NCI-H1436 treated with DMSO at 0.1 percent for 48 hours (cell line): ENCODE data around the gene KDM5B.
"Not testable (repeated sequence)": the region's sequence is repeated elsewhere in the genome, so short reads cannot be mapped to it uniquely, and the experiment has no call there.

ENCODE experiments used
- DNase-seq: peaks from one replicate; lab custom pipeline; 2025; lab: John Stamatoyannopoulos, UW

The KDM5B gene

DNA sequence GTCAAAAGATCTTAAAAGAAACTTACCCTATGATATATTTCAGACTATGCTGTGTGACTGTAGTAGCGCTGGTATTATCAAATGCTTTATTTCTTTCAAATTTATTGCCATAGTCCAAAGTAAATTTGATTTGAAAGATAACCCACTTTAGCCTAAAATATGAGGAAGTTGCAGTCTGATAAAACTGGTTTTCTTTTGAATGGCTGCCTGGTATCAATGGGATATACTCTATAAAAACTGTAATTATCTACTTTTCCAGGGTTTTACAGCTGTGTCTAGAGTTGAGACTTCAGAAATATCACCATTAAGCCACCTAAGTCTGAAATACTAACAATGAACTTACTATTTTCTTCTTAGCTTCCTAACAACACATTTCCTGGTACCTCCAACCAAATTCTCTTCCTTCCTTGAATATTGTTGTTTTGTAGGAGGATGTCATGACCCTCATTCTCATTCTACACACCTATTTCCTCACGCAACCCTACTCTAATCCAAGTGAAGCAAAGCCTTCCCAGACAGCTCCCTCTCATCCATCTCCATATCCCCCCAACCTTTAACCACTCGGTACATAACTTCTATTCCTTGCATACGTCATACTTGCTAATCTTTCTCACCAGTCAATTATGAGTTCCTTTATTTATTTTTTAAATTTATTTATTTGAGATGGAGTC is 17.0 kb downstream of the KDM5B start:
- no peak for DNase-seq

DNA sequence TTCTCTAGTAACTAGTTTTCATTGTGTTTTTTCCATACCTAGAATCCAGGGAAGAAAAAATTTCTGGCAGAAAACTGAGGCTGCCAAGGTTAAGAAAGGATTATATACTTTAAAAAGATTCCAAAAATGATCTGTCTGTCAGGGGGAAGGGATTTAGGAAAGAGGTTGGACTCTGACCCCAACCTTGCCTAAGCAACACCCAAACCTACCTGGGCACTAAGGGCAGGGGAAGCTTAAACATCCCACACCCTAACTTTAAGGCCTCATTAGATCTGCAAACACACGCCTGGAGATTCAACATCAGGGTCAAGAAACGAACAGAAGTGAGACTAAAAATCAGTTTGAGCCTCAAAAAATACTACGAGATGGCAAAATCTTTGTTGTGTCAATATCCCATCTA is 19.4 kb downstream of the KDM5B start:
- no peak for DNase-seq

DNA sequence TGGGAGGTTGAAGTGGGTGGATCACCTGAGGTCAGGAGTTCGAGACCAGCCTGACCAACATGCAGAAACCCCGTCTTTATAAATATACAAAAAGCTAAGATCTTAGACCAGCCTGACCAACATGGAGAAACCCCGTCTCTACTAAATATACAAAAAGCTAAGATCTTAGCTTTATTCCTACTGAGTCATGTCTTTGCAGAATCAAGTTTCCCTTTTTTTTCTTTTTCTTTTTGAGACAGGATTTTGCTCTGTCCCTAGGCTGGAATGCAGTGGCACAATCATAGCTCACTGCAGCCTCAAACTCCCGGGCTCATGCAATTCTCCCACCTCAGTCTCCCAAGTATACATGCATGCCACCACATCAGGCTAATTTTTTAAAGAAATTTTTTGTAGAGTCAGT is 21.4 kb downstream of the KDM5B start:
- no peak for DNase-seq

GRCh38 chr1:202781180-202781579 is 27.0 kb downstream of the KDM5B start:
- no peak for DNase-seq

- DNase-seq, result no peak
Measured at GRCh38 chr1:202770135-202770534, 38.1 kb downstream of the KDM5B start.

DNA sequence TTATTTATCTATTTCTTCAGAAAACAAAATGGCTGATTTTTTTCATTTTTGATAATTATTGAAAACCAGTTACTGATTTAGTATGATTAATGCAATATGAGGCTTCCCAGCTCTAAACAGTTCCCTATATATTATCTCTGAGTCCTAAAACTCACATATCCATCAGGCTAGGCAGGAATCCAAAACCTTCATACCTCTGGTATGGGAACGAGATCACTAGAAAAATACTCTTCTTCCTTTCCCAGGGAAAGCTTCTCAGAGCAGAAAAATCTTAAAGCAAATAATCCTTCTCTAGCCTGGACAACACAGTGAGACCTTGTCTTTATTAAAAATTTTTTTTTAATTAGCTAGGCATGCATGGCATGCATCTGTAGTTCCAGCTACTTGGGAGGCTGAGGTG is 42.5 kb downstream of the KDM5B start:
- DNase-seq, result no peak

- no peak for DNase-seq
Measured at GRCh38 chr1:202762019-202762418, 46.2 kb downstream of the KDM5B start.

- no peak for DNase-seq
Measured at GRCh38 chr1:202760589-202760988, 47.6 kb downstream of the KDM5B start.

DNA sequence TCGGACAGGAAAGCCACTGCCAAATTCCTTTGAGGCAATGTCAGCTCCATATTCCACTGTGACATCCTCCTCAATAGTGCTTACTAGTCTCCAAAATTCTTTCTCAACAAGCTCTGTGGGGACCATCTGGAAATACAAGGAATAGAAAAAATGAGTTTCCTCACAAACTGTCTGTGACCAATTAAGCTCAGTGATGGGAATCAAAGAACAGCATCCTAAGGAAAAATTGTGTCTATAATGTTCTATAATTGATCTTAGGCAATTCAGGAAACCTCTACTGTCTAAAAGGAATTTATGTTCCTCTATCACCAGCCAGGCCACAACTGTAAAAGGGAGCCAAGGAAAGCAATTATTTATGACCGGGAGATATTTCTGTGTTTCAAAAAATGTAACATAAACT is 51.8 kb downstream of the KDM5B start:
- no peak for DNase-seq

DNA sequence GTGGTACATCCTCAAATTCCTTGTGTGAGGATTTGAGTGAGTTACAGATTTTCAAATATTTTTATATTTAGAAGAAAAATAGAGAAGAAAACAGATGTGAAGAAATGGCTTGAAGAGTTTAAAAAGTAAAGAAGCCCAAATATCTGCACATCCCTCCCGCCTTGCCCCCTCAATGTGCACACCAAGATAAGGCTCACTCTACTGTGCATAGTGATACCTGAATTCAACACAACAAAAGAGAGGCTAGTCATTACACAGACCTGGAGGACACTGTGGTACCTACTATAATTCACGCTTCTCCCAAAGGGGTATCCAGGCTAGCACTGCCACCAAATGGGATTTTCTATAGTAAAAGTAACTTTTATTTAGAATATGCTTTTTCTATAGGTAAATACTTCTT is 53.9 kb downstream of the KDM5B start:
- DNase-seq, result no peak

- no peak for DNase-seq
Measured at GRCh38 chr1:202752774-202753173, 55.4 kb downstream of the KDM5B start.

DNA sequence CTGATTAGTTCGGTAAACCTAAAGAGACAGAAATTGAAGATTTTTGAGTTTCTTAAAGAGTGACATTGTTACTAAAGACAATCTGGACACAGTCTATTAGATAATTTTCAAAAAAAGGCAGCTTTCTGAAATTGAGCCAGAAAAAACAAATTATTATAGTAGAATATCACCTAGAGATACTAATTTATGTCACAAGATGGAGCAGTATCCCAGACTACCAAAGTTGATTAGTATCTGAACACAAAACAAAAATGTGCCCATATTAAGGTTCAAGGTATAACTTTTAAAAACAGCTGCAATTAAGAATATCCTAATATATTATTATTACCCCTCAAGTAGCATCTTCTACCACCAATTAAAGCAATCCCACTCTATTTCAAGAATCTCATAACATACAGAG is 57.5 kb downstream of the KDM5B start:
- no peak for DNase-seq

GRCh38 chr1:202750024-202750423 is 58.2 kb downstream of the KDM5B start:
- no peak for DNase-seq

GRCh38 chr1:202745323-202745888 is 62.8 kb downstream of the KDM5B start:
- DNase-seq, result no peak

DNA sequence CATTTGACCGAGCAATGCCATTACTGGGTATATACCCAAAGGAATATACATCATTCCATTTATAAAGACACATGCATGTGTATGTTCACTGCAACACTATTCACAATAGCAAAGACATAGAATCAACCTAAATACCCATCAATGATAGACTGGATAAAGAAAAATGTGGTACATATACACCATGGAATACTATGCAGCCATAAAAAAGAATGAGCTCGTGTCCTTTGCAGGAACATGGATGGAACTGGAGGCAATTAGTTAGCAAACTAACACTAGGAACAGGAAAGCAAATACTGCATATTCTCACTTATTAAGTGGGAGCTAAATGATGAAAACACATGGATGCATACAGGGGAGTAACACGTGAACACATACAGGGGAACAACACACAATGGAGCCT is 63.5 kb downstream of the KDM5B start:
- DNase-seq, result not testable (repeated sequence)

DNA sequence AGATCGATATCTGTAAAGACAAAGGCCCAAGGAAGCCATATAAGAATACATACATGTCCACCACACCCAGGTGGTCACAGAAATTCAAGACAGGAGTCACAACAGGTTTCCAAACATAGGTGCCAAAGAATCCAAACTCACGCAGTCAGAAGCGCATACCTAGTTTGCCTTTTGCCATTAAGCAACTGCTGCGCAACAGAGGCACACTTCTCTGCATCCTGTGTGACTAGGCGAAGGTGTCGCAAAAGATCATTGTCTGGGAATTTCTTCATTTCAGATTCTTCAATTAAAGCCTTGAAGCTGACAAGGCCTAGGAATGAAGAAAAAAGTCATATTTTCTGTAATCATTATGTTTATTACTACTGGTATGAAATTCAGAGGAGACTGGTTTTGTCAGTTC is 65.7 kb downstream of the KDM5B start:
- DNase-seq, result no peak

GRCh38 chr1:202733251-202733650 is 75.0 kb downstream of the KDM5B start:
- no peak for DNase-seq

- DNase-seq, result no peak
Measured at GRCh38 chr1:202728951-202729350, 79.3 kb downstream of the KDM5B start.

GRCh38 chr1:202725526-202725925 is 82.7 kb downstream of the KDM5B start:
- DNase-seq, result no peak

- no peak for DNase-seq
Measured at GRCh38 chr1:202723708-202724107, 84.5 kb downstream of the KDM5B start.

GRCh38 chr1:202723046-202723445 is 85.2 kb downstream of the KDM5B start:
- not testable (repeated sequence) for DNase-seq

DNA sequence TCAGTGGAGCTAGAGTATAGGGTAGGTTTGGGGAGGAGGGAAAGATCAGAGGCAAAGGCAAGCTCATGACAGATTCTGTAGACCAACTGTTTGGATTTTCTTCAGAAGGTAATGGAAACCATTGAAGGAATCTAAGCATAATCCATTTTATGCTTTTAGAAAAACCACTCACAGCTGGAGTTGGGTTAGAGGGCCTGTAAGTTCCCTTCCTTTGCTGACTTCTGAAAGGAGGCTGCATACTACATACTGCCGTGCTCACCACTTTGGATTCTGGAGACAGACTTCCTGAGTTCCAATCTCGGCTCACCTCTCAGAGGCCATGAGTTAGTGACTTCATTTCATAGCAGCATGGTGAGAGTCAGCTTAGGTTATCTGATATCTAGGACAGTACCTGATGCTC is 91.6 kb downstream of the KDM5B start:
- DNase-seq, result no peak

- DNase-seq, result not testable (repeated sequence)
Measured at GRCh38 chr1:202714202-202714601, 94.0 kb downstream of the KDM5B start.

GRCh38 chr1:202713110-202713509 is 95.1 kb downstream of the KDM5B start:
- DNase-seq, result no peak
